A549 (cell line): Measurements from ENCODE around the gene SLX9. TPM values are rescaled to one million over a fixed set of nuclear protein-coding genes. Genes with fewer than 3 reads are reported as not detected.

Source experiments
- ATAC-seq, 2 experiments: fragments of 200-7000 bp in 1 of 2; fragments of >200 bp in 1 of 2; cut with Nextera tagmentation in 1 of 2; cut with Tn5 transposase in 1 of 2; 3 replicates each; pipeline versions ENCODE4 v1.8.0 to v1.9.1; 2018 to 2020; ENCODE audit warnings: mild to moderate bottlenecking in 1 of 2, moderate library complexity in 1 of 2
- CTCF ChIA-PET: fragments of 300-600 bp; sonication (Branson Sonifier 250); formaldehyde crosslinking; extraction: SDS; loops from one replicate; lab custom pipeline; 2021; ENCODE audit warnings: antibody characterized with exemption, inconsistent platforms; lab: Yijun Ruan, JAX
- POLR2A ChIA-PET: fragments of 350-600 bp; formaldehyde crosslinking; extraction: SDS; loops from one replicate; lab custom pipeline; 2021; ENCODE audit warnings: antibody characterized with exemption, inconsistent platforms; lab: Yijun Ruan, JAX
- DNase-seq, 2 experiments: peaks; one replicate each; pipeline versions ENCODE4 v3.0.0 to v3.0.0-alpha.2; 2011 to 2016; ENCODE audit warnings: low read depth in 1 of 2, low spot score in 1 of 2
- FAIRE-seq: peaks from 2 replicates; lab custom pipeline; 2011; peaks lifted over from hg19 to GRCh38; lab: Jason Lieb, UNC
- H3K27ac ChIP-seq, 2 experiments: fragments of >200 bp; sonication (Bioruptor Twin); formaldehyde crosslinking; 3 replicates each; pipeline ENCODE4 v1.5.1; 2016 to 2017
- H3K4me1 ChIP-seq: fragments of >200 bp; sonication (Bioruptor Twin); formaldehyde crosslinking; 3 replicates; pipeline ENCODE4 v1.6.1; 2016
- H3K4me2 ChIP-seq: fragments of >200 bp; sonication (Bioruptor Twin); formaldehyde crosslinking; 3 replicates; pipeline ENCODE4 v1.6.1; 2016
- H3K4me3 ChIP-seq: fragments of >200 bp; sonication (Bioruptor Twin); formaldehyde crosslinking; 3 replicates; pipeline ENCODE4 v1.5.1; 2016
- H3K9me3 ChIP-seq: fragments of >200 bp; sonication (Bioruptor Twin); formaldehyde crosslinking; 3 replicates; pipeline ENCODE4 v1.6.1; 2016
- BHLHE40 ChIP-seq: IDR thresholded peaks from 2 replicates; pipeline ENCODE4 v1.6.1; 2012; ENCODE audit warnings: low read depth, low read length, inconsistent platforms
- CBX8 ChIP-seq: fragments of 200-600 bp; sonication (generic); IDR thresholded peaks from 2 replicates; pipeline ENCODE4 v1.6.1; 2016
- CHD2 ChIP-seq: fragments of 150-350 bp; IDR thresholded peaks from 2 replicates; pipeline ENCODE4 v1.6.1; 2014; ENCODE audit warnings: low read length; ENCODE audit not compliant: partially characterized antibody
- E2F6 ChIP-seq: IDR thresholded peaks from 2 replicates; pipeline ENCODE4 v1.6.1; 2012; ENCODE audit warnings: low read depth, borderline replicate concordance
- EHMT2 ChIP-seq: fragments of 200-600 bp; sonication (generic); IDR thresholded peaks from 2 replicates; pipeline ENCODE4 v1.6.1; 2016; ENCODE audit warnings: antibody characterized with exemption, low read depth, mild to moderate bottlenecking, moderate library complexity
- EP300 ChIP-seq, 2 experiments: fragments of >200 bp; sonication (Bioruptor Twin); formaldehyde crosslinking; IDR thresholded peaks; 2 replicates in 1 of 2; 3 replicates in 1 of 2; pipeline ENCODE4 v1.6.1; 2016 to 2017
- FOSL2 ChIP-seq, 2 experiments: fragments of 450-650 bp in 1 of 2; fragments of >200 bp in 1 of 2; sonication (Bioruptor Twin) in 1 of 2; formaldehyde crosslinking; IDR thresholded peaks; 2 replicates each; pipeline versions ENCODE4 v1.5.0 to v1.6.1; 2016 to 2020; ENCODE audit warnings: mild to moderate bottlenecking in 1 of 2, moderate library complexity in 1 of 2
- HEYL ChIP-seq: fragments of 250-450 bp; sonication (Bioruptor Pico); IDR thresholded peaks from 2 replicates; pipeline ENCODE4 v1.8.0; 2021; ENCODE audit warnings: mild to moderate bottlenecking, moderate library complexity
- HOXB5 ChIP-seq: fragments of 250-450 bp; sonication (Bioruptor Pico); IDR thresholded peaks from 2 replicates; pipeline ENCODE4 v1.5.0; 2020; ENCODE audit warnings: mild to moderate bottlenecking, moderate library complexity
- KDM1A ChIP-seq: fragments of 200-600 bp; sonication (generic); IDR thresholded peaks from 2 replicates; pipeline ENCODE4 v1.6.1; 2016; ENCODE audit warnings: low read depth, mild to moderate bottlenecking
- MAFK ChIP-seq: fragments of 450-650 bp; IDR thresholded peaks from 2 replicates; pipeline ENCODE4 v1.6.1; 2014; ENCODE audit not compliant: partially characterized antibody
- MAZ ChIP-seq: fragments of 150-350 bp; IDR thresholded peaks from 2 replicates; pipeline ENCODE4 v1.6.1; 2014; ENCODE audit warnings: antibody characterized with exemption, low read depth, low read length, borderline replicate concordance
- MYC ChIP-seq: IDR thresholded peaks from 2 replicates; pipeline ENCODE4 v1.6.1; 2012; ENCODE audit warnings: mild to moderate bottlenecking, inconsistent platforms, low read length, improper control_type of control experiment, borderline replicate concordance
- NR3C1 ChIP-seq: fragments of >200 bp; sonication (Bioruptor Twin); formaldehyde crosslinking; IDR thresholded peaks from 3 replicates; pipeline ENCODE4 v1.6.1; 2017
- POLR2AphosphoS2 ChIP-seq: conservative IDR thresholded peaks from 2 replicates; pipeline ENCODE4 v1.6.1; 2012; ENCODE audit warnings: low read length, improper control_type of control experiment, inconsistent platforms
- RNF2 ChIP-seq: fragments of 200-600 bp; sonication (generic); IDR thresholded peaks from 2 replicates; pipeline ENCODE4 v1.6.1; 2016; ENCODE audit warnings: low read depth, mild to moderate bottlenecking, antibody characterized with exemption, moderate library complexity, borderline replicate concordance
- TFCP2L1 ChIP-seq: fragments of 250-450 bp; sonication (Bioruptor Pico); IDR thresholded peaks from 2 replicates; pipeline ENCODE4 v1.5.0; 2021; ENCODE audit warnings: mild to moderate bottlenecking
- ZC3H11A ChIP-seq: fragments of 450-650 bp; IDR thresholded peaks from 2 replicates; pipeline ENCODE4 v1.6.1; 2014; ENCODE audit warnings: antibody characterized with exemption, mild to moderate bottlenecking
- WGBS: methylation state at CpG from one replicate; pipeline ENCODE4 v1.1.6; 2017; ENCODE audit errors: missing lambda C conversion rate; 5-methylcytosine and 5-hydroxymethylcytosine counted together
- polyA plus RNA-seq, 4 experiments: library from polyadenylated mRNA; depleted of rRNA in 3 of 4; stranded (reverse); fragments of >200 nt; fragmentation: RNase III in 1 of 4; extraction: RNeasy Plus Mini Kit Qiagen cat#74134 plus additional on column Dnase treatment in 1 of 4; gene quantifications; 2 replicates in 3 of 4; 3 replicates in 1 of 4; pipeline ENCODE4 v1.2.3, GENCODE V29; 2011 to 2017
- TF ChIP-seq, protein P1 (sequence below): fragments of >200 bp; sonication (Bioruptor Twin); formaldehyde crosslinking; IDR thresholded peaks from 2 replicates; pipeline ENCODE4 v1.6.1; 2016
- TF ChIP-seq, protein P2 (sequence below): fragments of 150-350 bp; IDR thresholded peaks from 2 replicates; pipeline ENCODE4 v1.6.1; 2014; ENCODE audit warnings: low read depth, mild to moderate bottlenecking, low read length

Gene SLX9
- polyA plus RNA-seq, 2 of the 4 experiments (the other 2 are of a cell fraction), result 26.9 to 40.6 TPM

DNA sequence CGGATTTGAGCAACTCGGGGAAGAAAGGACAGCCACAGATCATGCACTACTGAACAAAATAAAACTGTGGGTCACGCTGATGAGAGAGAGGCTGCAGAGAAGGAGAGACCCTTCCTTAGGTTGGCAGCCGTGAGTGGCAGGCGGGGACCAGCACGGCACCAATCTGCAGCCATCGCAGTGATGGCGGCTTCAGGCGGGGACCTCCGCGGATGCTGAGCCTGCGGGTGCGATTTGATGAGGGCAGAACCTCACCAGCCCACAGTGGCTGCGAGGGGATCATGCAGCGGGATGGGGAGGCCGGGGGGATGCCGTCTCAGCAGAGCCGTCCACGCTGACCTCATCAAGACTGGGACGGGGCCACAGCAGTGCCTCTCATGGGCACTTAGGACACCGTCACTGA lies 30.9 kb upstream of the SLX9 start:
- 90% methylated on average over 14 of the region's 21 CpGs for WGBS
- no peak for TF ChIP-seq RNF2
- no peak for TF ChIP-seq ZC3H11A
- TF ChIP-seq MAZ, result no peak
- no peak for TF ChIP-seq FOSL2 (IDR thresholded peaks at IDR 0.05)
- no peak for TF ChIP-seq FOSL2 (CRISPR knock-in tag; IDR thresholded peaks at IDR 0.05)
- no peak for TF ChIP-seq E2F6
- no peak for TF ChIP-seq EP300 (IDR thresholded peaks at IDR 0.05)
- TF ChIP-seq HOXB5 (CRISPR knock-in tag), result no peak
- TF ChIP-seq, protein P1, sequence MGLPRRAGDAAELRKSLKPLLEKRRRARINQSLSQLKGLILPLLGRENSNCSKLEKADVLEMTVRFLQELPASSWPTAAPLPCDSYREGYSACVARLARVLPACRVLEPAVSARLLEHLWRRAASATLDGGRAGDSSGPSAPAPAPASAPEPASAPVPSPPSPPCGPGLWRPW, result no peak
- no peak for TF ChIP-seq TFCP2L1 (CRISPR knock-in tag)
- TF ChIP-seq POLR2AphosphoS2, result no peak
- no peak for TF ChIP-seq HEYL (CRISPR knock-in tag)
- TF ChIP-seq BHLHE40, result no peak
- Histone ChIP-seq H3K9me3 (no peaks in the 10 kb centered on the region), H3K4me2 (no peak overlapping the region), H3K4me3 (no peak overlapping the region), H3K27ac (no peak overlapping the region; a peak in 1 of 6 replicates), H3K4me1 (peaks cover 30% of the 10 kb centered on the region)
- FAIRE-seq (no peak), DNase-seq (no peak), ATAC-seq (no peak)
- POLR2A ChIA-PET, result no interaction called here
- CTCF ChIA-PET, result interaction anchor here (1.2 to 1.4 kb wide), 2 partner anchors 108 to 116 kb away, joined by 3 to 4 read pairs; no protein-coding TSS in a partner anchor

- DNase-seq (no peak), FAIRE-seq (no peak), ATAC-seq (no peak)
- Histone ChIP-seq H3K27ac (peak overlapping the region in 1 of 2 experiments; percentile 87; a peak in 2 of 6 replicates), H3K9me3 (no peaks in the 10 kb centered on the region), H3K4me3 (no peak overlapping the region), H3K4me1 (peaks cover 35% of the 10 kb centered on the region), H3K4me2 (no peak overlapping the region)
- no peak for TF ChIP-seq ZC3H11A
- TF ChIP-seq MAFK, result peak; percentile 70
- no peak for TF ChIP-seq MYC
- CTCF ChIA-PET, result interaction anchor here (1.2 to 1.4 kb wide), 2 partner anchors 109 to 116 kb away, joined by 3 to 4 read pairs; no protein-coding TSS in a partner anchor
- 95% methylated on average over 9 of the region's 9 CpGs for WGBS
- POLR2A ChIA-PET, result no interaction called here
These were observed 30.1 kb upstream of the SLX9 start for GRCh38 chr21:44909719-44910118.

DNA sequence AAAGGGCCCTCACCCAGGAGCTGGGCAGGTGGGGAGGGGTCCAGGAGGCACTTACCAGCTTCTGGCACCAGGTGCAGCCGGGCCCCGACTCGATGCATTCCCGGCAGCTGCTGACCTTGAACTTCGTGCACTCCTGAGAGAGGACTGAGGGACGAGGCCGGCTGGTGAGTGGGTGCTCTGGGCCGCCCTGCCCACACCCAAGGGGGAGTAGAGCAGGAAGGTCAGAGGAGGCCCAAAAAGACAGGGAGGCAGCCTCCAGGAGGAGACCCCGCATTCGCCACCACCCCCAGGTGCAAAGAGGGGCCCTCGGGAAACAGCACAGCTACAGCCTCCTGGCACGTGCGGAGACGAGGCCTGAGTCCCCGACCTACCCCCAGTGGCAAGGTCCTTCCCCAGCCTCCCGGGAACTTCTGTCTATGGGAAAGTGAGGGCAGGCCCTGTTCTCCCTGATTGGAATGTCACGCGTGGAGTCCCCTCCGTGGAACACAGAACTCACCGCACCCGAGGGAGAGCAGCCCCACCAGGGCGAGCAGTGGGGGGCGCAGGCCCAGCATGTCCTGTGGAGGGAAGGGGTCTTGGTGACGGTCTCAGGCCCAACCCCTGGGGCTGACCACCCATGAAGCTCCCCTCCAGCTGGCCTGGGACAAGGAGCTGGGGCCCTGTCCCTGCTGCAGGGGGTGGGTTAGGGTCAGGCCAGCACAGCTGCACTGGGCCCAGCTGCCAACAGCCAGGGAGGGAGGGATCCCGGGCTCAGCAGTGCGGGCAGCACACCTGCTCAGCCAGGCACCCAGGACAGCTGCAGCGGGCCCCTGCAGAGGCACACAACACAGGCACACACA lies 29.4 kb upstream of the SLX9 start:
- ATAC-seq, result peak in 1 of 2 experiments; percentile 11; a peak in 1 of 6 replicates
- ChIA-PET CTCF (interaction anchor here (0.9 to 3.4 kb wide), 5 partner anchors 16 to 117 kb away, joined by 3 to 14 read pairs (median 5); no protein-coding TSS in a partner anchor), POLR2A (no interaction called here)
- Histone ChIP-seq H3K4me2 (no peak overlapping the region), H3K4me1 (peaks cover 35% of the 10 kb centered on the region), H3K4me3 (no peak overlapping the region), H3K9me3 (no peaks in the 10 kb centered on the region)
- WGBS, result 84% methylated on average over 6 of the region's 27 CpGs
- DNase-seq, result no peak
- FAIRE-seq, result no peak
- no peak for TF ChIP-seq EHMT2
- TF ChIP-seq HEYL (CRISPR knock-in tag), result no peak
- TF ChIP-seq NR3C1, result no peak
- TF ChIP-seq, protein P2, sequence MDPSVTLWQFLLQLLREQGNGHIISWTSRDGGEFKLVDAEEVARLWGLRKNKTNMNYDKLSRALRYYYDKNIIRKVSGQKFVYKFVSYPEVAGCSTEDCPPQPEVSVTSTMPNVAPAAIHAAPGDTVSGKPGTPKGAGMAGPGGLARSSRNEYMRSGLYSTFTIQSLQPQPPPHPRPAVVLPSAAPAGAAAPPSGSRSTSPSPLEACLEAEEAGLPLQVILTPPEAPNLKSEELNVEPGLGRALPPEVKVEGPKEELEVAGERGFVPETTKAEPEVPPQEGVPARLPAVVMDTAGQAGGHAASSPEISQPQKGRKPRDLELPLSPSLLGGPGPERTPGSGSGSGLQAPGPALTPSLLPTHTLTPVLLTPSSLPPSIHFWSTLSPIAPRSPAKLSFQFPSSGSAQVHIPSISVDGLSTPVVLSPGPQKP, result no peak
- no peak for TF ChIP-seq KDM1A
- TF ChIP-seq E2F6, result no peak
- TF ChIP-seq CHD2, result no peak
- TF ChIP-seq HOXB5 (CRISPR knock-in tag), result no peak
- no peak for TF ChIP-seq MAZ
- TF ChIP-seq MYC, result no peak
- TF ChIP-seq CBX8, result no peak
- TF ChIP-seq, all 56 proteins: peak for 0
- peak overlapping the region in 1 of 2 experiments; percentile 87; a peak in 3 of 6 replicates for H3K27ac ChIP-seq
